HG02571 (cell line): ENCODE data around the gene TNIK.

ENCODE experiments used
- ATAC-seq: cut with Tn5 transposase; IDR thresholded peaks from one replicate; pipeline ENCODE4 v1.9.1; 2021; ENCODE audit warnings: mild to moderate bottlenecking, moderate library complexity; ENCODE audit not compliant: unreplicated experiment

Gene TNIK

GRCh38 chr3:171201825-171202224 is 258.4 kb downstream of the TNIK start:
- ATAC-seq = no peak

- ATAC-seq = no peak
Measured at GRCh38 chr3:171200750-171201088, 259.5 kb downstream of the TNIK start.

- ATAC-seq = no peak
Measured at GRCh38 chr3:171200052-171200749, 260.0 kb downstream of the TNIK start.

GRCh38 chr3:171199473-171199829 is 260.8 kb downstream of the TNIK start:
- ATAC-seq = no peak

- ATAC-seq = no peak
Measured at GRCh38 chr3:171198781-171199472, 261.3 kb downstream of the TNIK start.

- ATAC-seq = no peak
Measured at GRCh38 chr3:171195686-171196085, 264.5 kb downstream of the TNIK start.

- no peak for ATAC-seq
Measured at GRCh38 chr3:171194965-171195364, 265.2 kb downstream of the TNIK start.

GRCh38 chr3:171193693-171194092 is 266.5 kb downstream of the TNIK start:
- no peak for ATAC-seq

- ATAC-seq = no peak
Measured at GRCh38 chr3:171192176-171192854, 267.9 kb downstream of the TNIK start.

GRCh38 chr3:171190668-171191067 is 269.5 kb downstream of the TNIK start:
- ATAC-seq = no peak

GRCh38 chr3:171189394-171190080 is 270.7 kb downstream of the TNIK start:
- no peak for ATAC-seq

GRCh38 chr3:171187706-171188290 is 272.4 kb downstream of the TNIK start:
- ATAC-seq = no peak

GRCh38 chr3:171186817-171187500 is 273.2 kb downstream of the TNIK start:
- no peak for ATAC-seq

- ATAC-seq = no peak
Measured at GRCh38 chr3:171186383-171186782, 273.8 kb downstream of the TNIK start.

GRCh38 chr3:171185959-171186358 is 274.2 kb downstream of the TNIK start:
- no peak for ATAC-seq

GRCh38 chr3:171184372-171184771 is 275.8 kb downstream of the TNIK start:
- ATAC-seq = peak; percentile 69

GRCh38 chr3:171183042-171183441 is 277.2 kb downstream of the TNIK start:
- ATAC-seq = no peak

GRCh38 chr3:171181907-171182690 is 278.1 kb downstream of the TNIK start:
- no peak for ATAC-seq

- ATAC-seq = no peak
Measured at GRCh38 chr3:171178714-171179113, 281.5 kb downstream of the TNIK start.

GRCh38 chr3:171177553-171177952 is 282.7 kb downstream of the TNIK start:
- no peak for ATAC-seq
